ENCODE data around the gene ABCC9. TPM values are rescaled to one million over a fixed set of nuclear protein-coding genes. Genes with fewer than 3 reads are reported as not detected.
A peak's percentile ranks its signal among the peaks of the same experiment; 100 is the strongest.

ABCC9 gene
- total RNA-seq, 1 donor from 2014 or later: 19.8 TPM

- Histone ChIP-seq H3K27me3 (no peaks in the 10 kb centered on the region), H3K4me1 (no peaks in the 10 kb centered on the region), H3K36me3 (no peaks in the 10 kb centered on the region), H3K9me3 (no peaks in the 10 kb centered on the region), H3K4me3 (no peak overlapping the region), H3K27ac (peak overlapping the region in 1 of 2 donors; percentile 5)
- no peak for TF ChIP-seq CTCF (IDR thresholded peaks at IDR 0.05)
- no peak for DNase-seq (ENCODE audit: low spot score in 2 of 2)
- intact Hi-C loops (cut with DNase I): no loop called here
Measured at GRCh38 chr12:21780786-21781185, 160.4 kb downstream of the ABCC9 start.

GRCh38 chr12:21776175-21776574, 165.1 kb downstream of the ABCC9 start:
- intact Hi-C loops (cut with DNase I): loop anchor here (5.0 to 10.0 kb wide), 4 partner anchors 41 to 341 kb away; partner anchors contain the start of genes CMAS, GOLT1B, PYROXD1 and RECQL
- Histone ChIP-seq H3K27me3 (no peaks in the 10 kb centered on the region), H3K36me3 (no peaks in the 10 kb centered on the region), H3K4me3 (no peak overlapping the region), H3K27ac (peak overlapping the region; percentile 68 to 80), H3K9me3 (no peaks in the 10 kb centered on the region), H3K4me1 (no peaks in the 10 kb centered on the region)
- TF ChIP-seq CTCF (IDR thresholded peaks at IDR 0.05): no peak
- DNase-seq (ENCODE audit: low spot score in 2 of 2): no peak

GRCh38 chr12:21775133-21775820, 165.9 kb downstream of the ABCC9 start:
- peak overlapping the region; percentile 68 to 80 for H3K27ac ChIP-seq
- peak overlapping the region; percentile 49 to 79 for H3K4me3 ChIP-seq
- H3K9me3 ChIP-seq: no peaks in the 10 kb centered on the region
- intact Hi-C loops (cut with DNase I): loop anchor here (5.0 to 10.0 kb wide), 4 partner anchors 42 to 340 kb away; partner anchors contain the start of genes CMAS, GOLT1B, PYROXD1 and RECQL
- no peaks in the 10 kb centered on the region for H3K36me3 ChIP-seq
- H3K4me1 ChIP-seq: no peaks in the 10 kb centered on the region
- TF ChIP-seq CTCF (IDR thresholded peaks at IDR 0.05): no peak
- DNase-seq (ENCODE audit: low spot score in 2 of 2): no peak
- H3K27me3 ChIP-seq: no peaks in the 10 kb centered on the region

- Histone ChIP-seq H3K4me1 (no peaks in the 10 kb centered on the region), H3K9me3 (no peaks in the 10 kb centered on the region), H3K27me3 (no peaks in the 10 kb centered on the region), H3K4me3 (peak within 1 kb of the TSS; percentile 49 to 79), H3K27ac (peak within 1 kb of the TSS; percentile 68 to 80), H3K36me3 (no peaks in the 10 kb centered on the region)
- intact Hi-C loops (cut with DNase I): loop anchor here (1.0 to 10.0 kb wide), 6 partner anchors 43 to 340 kb away; partner anchors contain the start of genes ABCC9, CMAS, GOLT1B and PYROXD1
- TF ChIP-seq CTCF (IDR thresholded peaks at IDR 0.05): no peak
- peak; percentile 58 to 91 for DNase-seq (ENCODE audit: low spot score in 2 of 2)
Measured at GRCh38 chr12:21774358-21775132, 166.7 kb downstream of the ABCC9 start, which contains the start of gene KCNJ8. KCNJ8 (minus strand) TSS chr12:21774706; CDS start chr12:21773616, 1,090 bp downstream.

- H3K27ac ChIP-seq: peak overlapping the region; percentile 54 to 80
- no peaks in the 10 kb centered on the region for H3K36me3 ChIP-seq
- no peak for DNase-seq (ENCODE audit: low spot score in 2 of 2)
- H3K9me3 ChIP-seq: no peaks in the 10 kb centered on the region
- H3K27me3 ChIP-seq: no peaks in the 10 kb centered on the region
- TF ChIP-seq CTCF (IDR thresholded peaks at IDR 0.05): no peak
- intact Hi-C loops (cut with DNase I): loop anchor here (1.0 to 10.0 kb wide), 3 partner anchors 53 to 339 kb away; partner anchors contain the start of genes ABCC9 and PYROXD1
- H3K4me3 ChIP-seq: peak overlapping the region; percentile 49 to 79
- H3K4me1 ChIP-seq: no peaks in the 10 kb centered on the region
Measured at GRCh38 chr12:21773806-21774205, 167.4 kb downstream of the ABCC9 start.
